Measurements from ENCODE around the gene B4GALT1. TPM values are rescaled to one million over a fixed set of nuclear protein-coding genes. Genes with fewer than 3 reads are reported as not detected.

The B4GALT1 gene
- polyA plus RNA-seq, 1 donor from 2014 or later = 55.1 TPM

- no peaks in the 10 kb centered on the region for H3K9me3 Mint-ChIP-seq
- H3K4me1 Mint-ChIP-seq = peaks cover 36 to 56% (median 41%) of the 10 kb centered on the region in 3 donors
- peaks cover 10% of the 10 kb centered on the region for H3K36me3 Mint-ChIP-seq
- peak overlapping the region; percentile 25 to 83 (median 71) for H3K27ac Mint-ChIP-seq
- H3K27me3 Mint-ChIP-seq = peaks cover 3% of the 10 kb centered on the region
- peak overlapping the region in 2 of 4 donors; percentile 36 to 48 for H3K4me3 Mint-ChIP-seq
Observed at GRCh38 chr9:33120620-33121019, 46.5 kb downstream of the B4GALT1 start.

GRCh38 chr9:33117796-33118195 lies 49.3 kb downstream of the B4GALT1 start:
- Mint-ChIP-seq H3K4me3 (peak overlapping the region in 2 of 4 donors; percentile 34 to 56), H3K36me3 (peaks cover 8% of the 10 kb centered on the region), H3K9me3 (no peaks in the 10 kb centered on the region), H3K27me3 (no peaks in the 10 kb centered on the region), H3K27ac (peak overlapping the region; percentile 76 to 93 (median 78)), H3K4me1 (peaks cover 19 to 37% (median 23%) of the 10 kb centered on the region in 3 donors)

- no peaks in the 10 kb centered on the region for H3K9me3 Mint-ChIP-seq
- H3K4me3 Mint-ChIP-seq = peak overlapping the region in 3 of 4 donors; percentile 21 to 49 (median 25)
- no peaks in the 10 kb centered on the region for H3K27me3 Mint-ChIP-seq
- H3K36me3 Mint-ChIP-seq = peaks cover 8% of the 10 kb centered on the region
- H3K4me1 Mint-ChIP-seq = peaks cover 19 to 37% (median 23%) of the 10 kb centered on the region in 3 donors
- peak overlapping the region; percentile 64 to 93 (median 81) for H3K27ac Mint-ChIP-seq
Observed at GRCh38 chr9:33117306-33117705, 49.8 kb downstream of the B4GALT1 start.

- no peaks in the 10 kb centered on the region for H3K9me3 Mint-ChIP-seq
- peaks cover 8% of the 10 kb centered on the region for H3K36me3 Mint-ChIP-seq
- H3K27ac Mint-ChIP-seq = peak overlapping the region; percentile 64 to 93 (median 81)
- H3K4me3 Mint-ChIP-seq = peak overlapping the region; percentile 21 to 90 (median 56)
- H3K4me1 Mint-ChIP-seq = peaks cover 17 to 37% (median 23%) of the 10 kb centered on the region in 3 donors
- H3K27me3 Mint-ChIP-seq = no peaks in the 10 kb centered on the region
Observed at GRCh38 chr9:33116860-33117259, 50.3 kb downstream of the B4GALT1 start.

GRCh38 chr9:33114746-33115145 lies 52.4 kb downstream of the B4GALT1 start:
- peaks cover 18 to 36% (median 28%) of the 10 kb centered on the region in 3 donors for H3K4me1 Mint-ChIP-seq
- H3K4me3 Mint-ChIP-seq = no peak overlapping the region
- no peaks in the 10 kb centered on the region for H3K27me3 Mint-ChIP-seq
- H3K27ac Mint-ChIP-seq = peak overlapping the region in 1 of 3 donors; percentile 8
- H3K36me3 Mint-ChIP-seq = peaks cover 2% of the 10 kb centered on the region
- no peaks in the 10 kb centered on the region for H3K9me3 Mint-ChIP-seq

GRCh38 chr9:33113799-33114547 lies 53.2 kb downstream of the B4GALT1 start:
- peak overlapping the region; percentile 23 to 80 (median 63) for H3K27ac Mint-ChIP-seq
- peaks cover 2% of the 10 kb centered on the region for H3K36me3 Mint-ChIP-seq
- no peaks in the 10 kb centered on the region for H3K9me3 Mint-ChIP-seq
- peak overlapping the region in 3 of 4 donors; percentile 17 to 87 (median 25) for H3K4me3 Mint-ChIP-seq
- no peaks in the 10 kb centered on the region for H3K27me3 Mint-ChIP-seq
- peaks cover 22 to 33% (median 28%) of the 10 kb centered on the region in 3 donors for H3K4me1 Mint-ChIP-seq

GRCh38 chr9:33112094-33112493 lies 55.0 kb downstream of the B4GALT1 start:
- Mint-ChIP-seq H3K9me3 (no peaks in the 10 kb centered on the region), H3K36me3 (peaks cover 2% of the 10 kb centered on the region), H3K27ac (peak overlapping the region; percentile 64 to 82 (median 70)), H3K27me3 (no peaks in the 10 kb centered on the region), H3K4me1 (peaks cover 23 to 26% (median 24%) of the 10 kb centered on the region in 3 donors), H3K4me3 (peak overlapping the region in 2 of 4 donors; percentile 1 to 85)

- Mint-ChIP-seq H3K27ac (peak overlapping the region; percentile 64 to 82 (median 70)), H3K9me3 (no peaks in the 10 kb centered on the region), H3K4me3 (peak overlapping the region in 2 of 4 donors; percentile 1 to 85), H3K36me3 (peaks cover 2% of the 10 kb centered on the region), H3K4me1 (peaks cover 18 to 24% (median 23%) of the 10 kb centered on the region in 3 donors), H3K27me3 (no peaks in the 10 kb centered on the region)
Observed at GRCh38 chr9:33111631-33112030, 55.5 kb downstream of the B4GALT1 start.

GRCh38 chr9:33110686-33111085 lies 56.5 kb downstream of the B4GALT1 start:
- peak overlapping the region in 1 of 4 donors; percentile 70 for H3K4me3 Mint-ChIP-seq
- no peaks in the 10 kb centered on the region for H3K9me3 Mint-ChIP-seq
- H3K27me3 Mint-ChIP-seq = no peaks in the 10 kb centered on the region
- peaks cover 18 to 25% (median 22%) of the 10 kb centered on the region in 3 donors for H3K4me1 Mint-ChIP-seq
- H3K27ac Mint-ChIP-seq = peak overlapping the region; percentile 84 to 89 (median 84)
- peaks cover 2% of the 10 kb centered on the region for H3K36me3 Mint-ChIP-seq

GRCh38 chr9:33109850-33110595 lies 57.1 kb downstream of the B4GALT1 start:
- Mint-ChIP-seq H3K36me3 (peaks cover 2% of the 10 kb centered on the region), H3K4me3 (no peak overlapping the region), H3K9me3 (no peaks in the 10 kb centered on the region), H3K4me1 (peaks cover 18 to 28% (median 22%) of the 10 kb centered on the region in 3 donors), H3K27me3 (no peaks in the 10 kb centered on the region), H3K27ac (peak overlapping the region; percentile 84 to 89 (median 84))

- H3K9me3 Mint-ChIP-seq = no peaks in the 10 kb centered on the region
- peaks cover 2% of the 10 kb centered on the region for H3K36me3 Mint-ChIP-seq
- peaks cover 18 to 28% (median 22%) of the 10 kb centered on the region in 3 donors for H3K4me1 Mint-ChIP-seq
- no peaks in the 10 kb centered on the region for H3K27me3 Mint-ChIP-seq
- H3K27ac Mint-ChIP-seq = peak overlapping the region in 2 of 3 donors; percentile 25 to 65
- no peak overlapping the region for H3K4me3 Mint-ChIP-seq
Observed at GRCh38 chr9:33109097-33109496, 58.0 kb downstream of the B4GALT1 start.

GRCh38 chr9:33108472-33108871 lies 58.7 kb downstream of the B4GALT1 start:
- Mint-ChIP-seq H3K27me3 (no peaks in the 10 kb centered on the region), H3K4me1 (peaks cover 18 to 28% (median 20%) of the 10 kb centered on the region in 3 donors)

GRCh38 chr9:33107762-33108161 lies 59.4 kb downstream of the B4GALT1 start:
- H3K4me3 Mint-ChIP-seq = no peak overlapping the region
- H3K4me1 Mint-ChIP-seq = peaks cover 18 to 28% (median 20%) of the 10 kb centered on the region in 3 donors
- H3K9me3 Mint-ChIP-seq = no peaks in the 10 kb centered on the region
- peak overlapping the region in 2 of 3 donors; percentile 50 to 86 for H3K27ac Mint-ChIP-seq
- H3K27me3 Mint-ChIP-seq = no peaks in the 10 kb centered on the region
- H3K36me3 Mint-ChIP-seq = no peaks in the 10 kb centered on the region

More at GRCh38 chr9:33108472-33108871, 58.7 kb downstream of the B4GALT1 start:
- Mint-ChIP-seq H3K36me3 (peaks cover under 1% of the 10 kb centered on the region), H3K4me3 (no peak overlapping the region), H3K27ac (peak overlapping the region in 1 of 3 donors; percentile 86), H3K9me3 (no peaks in the 10 kb centered on the region)

- Mint-ChIP-seq H3K4me3 (no peak overlapping the region), H3K4me1 (peaks cover 18 to 28% (median 20%) of the 10 kb centered on the region in 3 donors), H3K27me3 (no peaks in the 10 kb centered on the region), H3K36me3 (no peaks in the 10 kb centered on the region), H3K27ac (peak overlapping the region; percentile 52 to 86 (median 53)), H3K9me3 (no peaks in the 10 kb centered on the region)
Observed at GRCh38 chr9:33106827-33107621, 60.1 kb downstream of the B4GALT1 start.
